ENCODE data around the gene CIDEC.
A peak's percentile ranks its signal among the peaks of the same experiment; 100 is the strongest.
"Not testable (repeated sequence)": the region's sequence is repeated elsewhere in the genome, so short reads cannot be mapped to it uniquely, and the experiment has no call there.

DNA sequence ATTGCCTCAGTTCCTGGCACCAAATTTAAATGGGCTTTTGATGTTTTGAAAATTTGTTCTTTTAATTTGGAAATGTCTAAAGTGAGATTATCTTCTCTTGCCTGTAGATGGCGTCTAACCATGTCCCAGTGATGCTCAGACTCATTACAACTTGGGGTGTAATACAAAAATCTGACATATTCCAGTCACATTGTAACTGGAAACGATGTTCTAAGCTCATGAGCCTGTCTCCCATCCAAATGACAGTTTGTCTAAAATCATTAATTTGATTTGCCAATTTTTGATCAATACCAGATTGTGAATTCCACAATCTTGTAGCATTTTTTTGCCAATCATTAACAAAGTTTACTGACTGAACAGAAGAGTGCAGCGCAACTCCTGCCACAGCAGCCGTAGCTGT is 31.2 kb downstream of the CIDEC start:
- not testable (repeated sequence) for TF ChIP-seq CHD4 (IDR thresholded peaks at IDR 0.05; ENCODE audit: borderline replicate concordance); POLR2A (IDR thresholded peaks at IDR 0.05; ENCODE audit: low read length); RCOR1 (IDR thresholded peaks at IDR 0.05; ENCODE audit: low read depth, low read length); JUN (IDR thresholded peaks at IDR 0.05); ESRRA (IDR thresholded peaks at IDR 0.05; ENCODE audit: borderline replicate concordance, low read length); ZC3H11A (IDR thresholded peaks at IDR 0.05)
- TF ChIP-seq, protein P1, sequence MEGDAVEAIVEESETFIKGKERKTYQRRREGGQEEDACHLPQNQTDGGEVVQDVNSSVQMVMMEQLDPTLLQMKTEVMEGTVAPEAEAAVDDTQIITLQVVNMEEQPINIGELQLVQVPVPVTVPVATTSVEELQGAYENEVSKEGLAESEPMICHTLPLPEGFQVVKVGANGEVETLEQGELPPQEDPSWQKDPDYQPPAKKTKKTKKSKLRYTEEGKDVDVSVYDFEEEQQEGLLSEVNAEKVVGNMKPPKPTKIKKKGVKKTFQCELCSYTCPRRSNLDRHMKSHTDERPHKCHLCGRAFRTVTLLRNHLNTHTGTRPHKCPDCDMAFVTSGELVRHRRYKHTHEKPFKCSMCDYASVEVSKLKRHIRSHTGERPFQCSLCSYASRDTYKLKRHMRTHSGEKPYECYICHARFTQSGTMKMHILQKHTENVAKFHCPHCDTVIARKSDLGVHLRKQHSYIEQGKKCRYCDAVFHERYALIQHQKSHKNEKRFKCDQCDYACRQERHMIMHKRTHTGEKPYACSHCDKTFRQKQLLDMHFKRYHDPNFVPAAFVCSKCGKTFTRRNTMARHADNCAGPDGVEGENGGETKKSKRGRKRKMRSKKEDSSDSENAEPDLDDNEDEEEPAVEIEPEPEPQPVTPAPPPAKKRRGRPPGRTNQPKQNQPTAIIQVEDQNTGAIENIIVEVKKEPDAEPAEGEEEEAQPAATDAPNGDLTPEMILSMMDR (IDR thresholded peaks at IDR 0.05), result peak; percentile 70
- TF ChIP-seq, protein P2, sequence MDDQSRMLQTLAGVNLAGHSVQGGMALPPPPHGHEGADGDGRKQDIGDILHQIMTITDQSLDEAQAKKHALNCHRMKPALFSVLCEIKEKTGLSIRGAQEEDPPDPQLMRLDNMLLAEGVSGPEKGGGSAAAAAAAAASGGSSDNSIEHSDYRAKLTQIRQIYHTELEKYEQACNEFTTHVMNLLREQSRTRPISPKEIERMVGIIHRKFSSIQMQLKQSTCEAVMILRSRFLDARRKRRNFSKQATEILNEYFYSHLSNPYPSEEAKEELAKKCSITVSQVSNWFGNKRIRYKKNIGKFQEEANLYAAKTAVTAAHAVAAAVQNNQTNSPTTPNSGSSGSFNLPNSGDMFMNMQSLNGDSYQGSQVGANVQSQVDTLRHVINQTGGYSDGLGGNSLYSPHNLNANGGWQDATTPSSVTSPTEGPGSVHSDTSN (IDR thresholded peaks at IDR 0.05), result not testable (repeated sequence)
- TF ChIP-seq, protein P3, sequence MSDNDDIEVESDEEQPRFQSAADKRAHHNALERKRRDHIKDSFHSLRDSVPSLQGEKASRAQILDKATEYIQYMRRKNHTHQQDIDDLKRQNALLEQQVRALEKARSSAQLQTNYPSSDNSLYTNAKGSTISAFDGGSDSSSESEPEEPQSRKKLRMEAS (IDR thresholded peaks at IDR 0.05), result not testable (repeated sequence)
